ENCODE data around the gene PRKD3. TPM values are rescaled to one million over a fixed set of nuclear protein-coding genes. Genes with fewer than 3 reads are reported as not detected.

PRKD3 gene
- total RNA-seq, result 84.1 and 88.3 TPM in 2 replicates

DNA sequence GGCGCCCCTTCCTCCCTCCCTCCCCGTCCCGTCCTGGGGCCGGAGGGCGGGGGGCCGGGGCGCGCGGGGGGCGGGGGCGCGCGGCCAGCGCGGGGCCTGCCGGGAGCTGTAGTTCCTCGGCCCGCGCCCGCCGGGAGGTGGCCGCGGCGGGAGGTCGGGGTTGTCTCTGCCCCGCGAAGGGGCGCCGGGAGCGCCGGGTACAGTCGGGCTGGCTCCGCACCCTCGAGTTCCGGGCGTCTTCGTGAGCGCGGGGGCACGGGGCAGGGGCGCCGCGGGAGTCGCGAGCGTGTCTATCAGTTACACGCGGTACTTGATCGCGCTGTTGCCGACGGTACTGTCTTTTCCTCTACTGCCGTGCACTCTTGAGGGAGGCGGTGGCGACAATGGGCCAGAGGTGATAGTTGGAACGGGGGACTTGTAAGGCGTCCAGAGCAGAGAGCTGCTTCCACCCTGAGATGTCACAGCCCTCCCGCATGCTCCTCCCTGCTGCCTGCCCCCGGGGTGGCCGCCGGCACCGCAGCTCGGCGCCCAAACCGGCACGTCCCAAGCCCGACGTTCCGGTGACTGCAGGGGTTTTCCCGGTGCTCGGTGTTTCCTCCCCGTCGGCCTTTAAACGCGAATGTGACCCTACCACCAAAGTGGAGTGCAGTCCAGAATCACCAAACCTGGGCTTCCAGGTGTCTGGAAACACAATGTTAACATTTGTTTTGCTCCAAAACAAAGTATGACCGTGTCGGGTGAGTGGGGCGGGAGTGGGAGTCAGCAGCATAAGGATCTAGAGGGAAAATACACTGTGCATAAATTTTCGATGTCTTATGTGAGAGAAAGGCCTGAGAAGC is at the start of gene PRKD3:
PRKD3 (minus strand) TSS at position 48 of the 839 bp plus-strand sequence. CDS start 8,309 bp downstream, outside the sequence.
- DNase-seq (ENCODE audit: low read depth, low spot score), result no peak

DNA sequence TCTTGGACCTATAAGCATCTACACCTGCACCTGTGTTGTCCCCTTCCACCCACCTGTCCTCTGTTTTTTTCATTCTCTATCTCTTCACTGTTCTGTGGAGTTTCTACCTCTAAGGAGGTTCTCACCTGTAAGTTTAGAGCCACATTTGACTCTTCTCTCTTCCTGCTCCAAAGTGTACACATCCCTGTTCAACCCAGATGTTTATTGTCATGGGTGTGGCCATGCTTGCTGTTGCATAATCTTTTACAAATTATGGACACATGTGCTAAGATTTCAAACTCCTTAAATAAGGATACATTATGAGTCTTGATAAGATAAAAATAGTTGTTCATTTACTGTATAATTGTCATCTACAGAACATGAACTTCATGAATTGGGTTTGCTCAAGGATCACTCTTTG is 47.4 kb upstream of the PRKD3 start:
- DNase-seq (ENCODE audit: low read depth, low spot score), result no peak

DNA sequence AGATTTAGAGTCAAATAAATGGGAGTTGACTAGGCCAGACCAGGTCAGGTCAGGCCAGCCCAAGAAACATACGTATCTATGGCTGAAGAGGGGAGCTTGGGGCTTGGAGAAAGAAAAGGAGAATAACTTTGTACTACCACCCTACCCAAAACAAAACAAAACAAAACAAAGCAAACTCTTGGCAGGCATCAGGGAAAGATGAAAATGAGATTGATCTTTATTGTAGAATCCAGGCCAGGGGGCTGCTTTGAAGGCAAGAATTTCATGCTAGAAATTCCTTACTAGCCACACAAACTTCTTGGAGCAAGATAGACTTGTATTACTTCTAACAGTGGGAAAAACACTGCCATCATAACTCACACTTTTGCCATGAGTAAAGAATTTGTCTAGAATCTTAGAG is 46.0 kb upstream of the PRKD3 start:
- no peak for DNase-seq (ENCODE audit: low read depth, low spot score)

DNA sequence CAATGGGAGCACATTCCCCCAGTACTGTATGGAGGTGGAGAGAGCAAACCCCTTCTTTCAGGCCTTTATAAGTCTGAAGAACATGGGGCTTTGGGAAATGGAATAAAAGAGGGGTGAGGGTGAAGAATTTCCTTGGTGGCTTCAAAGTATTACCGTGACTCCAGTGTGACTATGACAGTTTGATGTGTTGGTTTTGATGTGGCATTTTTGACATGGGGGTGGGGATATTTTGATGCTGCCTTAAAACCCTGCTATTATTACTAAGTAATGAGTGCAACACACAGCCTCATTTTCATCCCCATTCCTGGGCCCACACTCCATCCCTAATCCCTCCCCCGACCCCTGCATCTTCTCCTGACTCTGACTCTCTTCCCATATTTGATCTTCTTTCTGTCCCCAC is 43.4 kb upstream of the PRKD3 start:
- DNase-seq (ENCODE audit: low read depth, low spot score), result no peak

DNA sequence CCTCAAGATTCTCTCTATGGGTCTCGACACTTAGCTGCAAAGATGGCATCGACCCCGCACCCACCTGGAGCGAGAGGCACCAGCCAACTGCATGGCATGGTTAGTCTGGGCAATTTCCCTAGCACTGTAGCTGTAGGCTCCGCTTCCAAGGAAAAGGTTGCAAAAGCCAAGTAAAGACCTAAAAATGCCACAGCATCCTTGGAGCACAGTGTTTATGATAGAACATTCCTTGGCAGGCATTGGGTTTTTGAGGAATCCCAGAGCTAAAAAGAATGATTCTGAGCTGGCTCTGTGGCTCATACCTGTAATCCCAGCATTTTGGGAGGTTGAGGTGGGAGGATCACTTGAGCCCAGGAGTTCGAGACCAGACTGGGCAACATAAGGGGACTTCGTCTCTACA is 42.7 kb upstream of the PRKD3 start:
- DNase-seq (ENCODE audit: low read depth, low spot score), result no peak

DNA sequence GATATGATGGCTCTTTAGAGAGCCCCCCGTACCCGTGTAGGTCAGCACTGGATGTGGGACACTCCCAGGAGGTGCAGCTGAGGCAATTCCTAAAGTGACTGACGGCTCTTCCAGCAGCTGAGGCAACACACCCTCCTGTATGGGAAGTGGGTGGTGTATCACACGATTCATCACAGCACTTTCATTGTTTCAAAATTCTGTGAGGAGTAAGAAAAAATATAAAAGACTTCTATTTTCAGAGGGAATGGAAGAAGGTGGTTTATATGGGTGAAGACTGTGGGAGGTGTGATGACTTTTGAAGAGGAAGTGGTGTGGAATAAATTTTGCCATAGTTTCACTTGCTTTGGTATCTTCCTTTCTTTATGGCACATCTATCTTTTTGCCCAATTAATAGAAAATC is 42.1 kb upstream of the PRKD3 start:
- DNase-seq (ENCODE audit: low read depth, low spot score), result no peak

DNA sequence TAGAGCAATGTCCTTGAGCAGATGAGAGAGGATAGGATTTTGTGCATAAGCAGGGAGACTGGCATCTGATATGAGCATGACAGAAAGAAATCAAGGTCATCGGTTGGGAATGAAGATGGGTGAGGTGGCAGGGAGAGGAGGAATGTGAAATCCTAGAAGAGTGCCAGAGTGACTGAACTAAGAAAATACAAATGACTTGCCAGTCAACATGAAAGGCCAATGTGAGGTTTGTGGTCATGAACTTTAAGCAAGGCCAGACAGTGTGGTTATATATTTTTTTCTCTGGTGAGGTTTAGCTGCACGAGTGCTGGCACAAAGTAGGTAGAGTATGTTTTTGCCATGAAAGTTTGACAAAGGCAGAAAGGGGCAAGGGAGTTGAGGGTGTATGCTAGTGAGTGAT is 41.0 kb upstream of the PRKD3 start:
- no peak for DNase-seq (ENCODE audit: low read depth, low spot score)

DNA sequence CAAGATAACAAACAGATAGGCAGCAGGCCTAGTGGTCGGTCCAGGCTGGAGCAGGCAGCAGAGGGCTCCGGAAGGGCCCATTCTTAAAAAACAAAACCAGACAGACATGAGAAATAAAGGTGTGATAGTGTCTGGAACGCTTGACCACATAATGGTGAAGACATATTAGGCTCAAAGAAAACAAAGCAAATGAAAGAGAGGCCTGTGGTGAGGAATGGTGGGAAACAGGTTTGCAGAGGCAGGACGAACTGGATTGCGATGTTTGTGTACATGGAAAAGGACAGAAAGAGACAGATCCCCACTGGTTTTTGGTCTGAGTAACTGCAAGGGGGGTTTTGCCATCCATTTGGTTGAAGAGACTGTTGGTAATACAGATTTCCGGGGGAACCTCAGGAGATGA is 39.7 kb upstream of the PRKD3 start:
- DNase-seq (ENCODE audit: low read depth, low spot score), result no peak

DNA sequence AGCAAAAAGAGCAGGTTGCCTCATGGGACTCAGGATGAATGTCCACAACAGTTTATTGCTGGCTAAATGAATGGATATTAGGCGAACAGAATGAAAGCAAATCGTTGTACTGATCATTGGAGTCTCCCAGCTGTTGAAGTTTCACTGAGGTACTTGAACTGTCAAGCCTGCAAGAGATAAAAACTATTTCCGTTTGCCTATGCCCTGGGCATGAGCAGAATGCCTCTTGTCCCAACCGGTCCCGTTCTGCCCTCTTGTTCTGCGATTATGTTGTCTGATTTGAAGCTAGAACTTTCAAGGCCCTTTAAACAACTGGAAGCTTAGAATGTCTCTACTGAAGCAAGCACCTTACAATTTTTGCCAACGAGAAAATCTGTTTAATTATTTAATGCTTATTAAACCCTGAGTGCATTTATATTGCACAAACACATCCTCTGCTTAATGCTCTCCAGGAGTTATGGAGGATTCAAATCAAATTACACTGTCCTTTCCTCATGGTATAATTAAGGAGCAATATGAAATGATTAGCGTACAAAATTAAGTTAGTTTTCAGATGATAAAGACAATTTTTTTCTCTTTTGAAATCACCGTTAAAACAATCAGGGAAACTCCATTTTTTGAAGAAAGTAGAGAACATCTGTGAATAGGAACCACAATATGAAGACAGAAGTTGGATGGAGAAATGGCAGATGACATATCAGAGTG is 37.5 kb upstream of the PRKD3 start:
- no peak for DNase-seq (ENCODE audit: low read depth, low spot score)

DNA sequence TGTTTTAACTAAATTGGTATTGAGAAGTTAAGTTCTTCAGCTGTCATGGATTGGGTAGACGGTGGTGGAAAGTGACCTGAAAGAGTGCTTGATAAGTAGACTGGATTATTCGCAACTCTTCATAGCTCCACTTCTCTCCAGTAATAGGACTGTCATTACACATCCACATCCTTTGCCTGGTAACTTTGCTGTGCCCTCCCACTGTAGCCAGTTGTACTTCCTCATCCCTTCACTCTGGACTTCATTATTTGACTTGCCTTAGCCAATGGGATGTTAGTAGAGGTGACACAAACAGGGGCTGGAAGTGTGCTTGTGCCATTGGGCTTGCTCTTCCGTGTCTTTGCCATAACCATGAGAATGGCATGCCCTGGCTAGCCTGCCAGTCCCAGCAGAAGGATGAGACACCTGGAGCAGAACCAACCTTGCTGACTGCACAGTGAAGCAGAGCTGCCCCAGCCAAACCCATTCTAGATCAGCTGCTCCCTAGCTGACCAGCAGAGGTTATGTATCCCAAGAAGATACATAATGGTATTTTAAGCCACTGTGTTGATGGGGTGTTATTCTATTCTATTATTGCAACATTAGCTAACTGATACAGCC is 36.7 kb upstream of the PRKD3 start:
- DNase-seq (ENCODE audit: low read depth, low spot score), result no peak

DNA sequence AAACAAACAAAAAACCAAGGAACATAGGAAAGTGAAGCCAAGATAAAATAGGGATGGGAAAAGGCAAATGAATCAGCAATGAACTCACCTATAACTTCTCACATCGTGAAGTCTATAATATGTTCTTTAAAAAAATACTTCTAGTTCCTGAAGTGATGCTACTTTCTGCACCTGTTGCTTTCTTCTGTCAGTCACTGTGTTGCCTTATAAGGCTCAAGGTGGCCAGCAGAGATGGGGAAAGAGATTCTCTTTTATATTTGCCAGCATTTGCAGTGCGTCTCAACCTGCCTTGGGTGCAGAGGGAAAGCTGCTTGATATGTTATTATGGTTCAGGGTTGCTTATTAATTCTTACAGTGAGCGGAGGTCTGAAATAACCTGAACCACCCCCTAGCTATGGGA is 33.8 kb upstream of the PRKD3 start:
- no peak for DNase-seq (ENCODE audit: low read depth, low spot score)

DNA sequence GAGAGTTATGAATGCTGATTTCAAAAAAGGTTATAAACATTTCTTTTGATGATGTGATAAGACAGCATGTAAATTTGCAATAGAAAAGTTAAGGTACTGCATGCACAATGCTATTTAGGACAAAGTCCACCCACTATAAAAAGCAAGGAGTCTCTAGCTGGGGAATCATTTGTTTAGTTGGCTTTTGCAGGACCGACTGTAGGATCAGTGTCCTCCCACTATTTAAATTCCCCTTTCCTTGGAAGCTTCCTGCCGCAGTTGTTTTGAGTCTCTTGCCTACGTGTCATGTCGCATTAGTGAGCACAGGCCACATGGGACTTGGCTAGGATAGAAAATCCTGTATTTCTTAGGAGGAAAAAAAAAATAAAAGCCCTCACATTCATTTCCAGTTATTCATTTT is 32.9 kb upstream of the PRKD3 start:
- no peak for DNase-seq (ENCODE audit: low read depth, low spot score)

DNA sequence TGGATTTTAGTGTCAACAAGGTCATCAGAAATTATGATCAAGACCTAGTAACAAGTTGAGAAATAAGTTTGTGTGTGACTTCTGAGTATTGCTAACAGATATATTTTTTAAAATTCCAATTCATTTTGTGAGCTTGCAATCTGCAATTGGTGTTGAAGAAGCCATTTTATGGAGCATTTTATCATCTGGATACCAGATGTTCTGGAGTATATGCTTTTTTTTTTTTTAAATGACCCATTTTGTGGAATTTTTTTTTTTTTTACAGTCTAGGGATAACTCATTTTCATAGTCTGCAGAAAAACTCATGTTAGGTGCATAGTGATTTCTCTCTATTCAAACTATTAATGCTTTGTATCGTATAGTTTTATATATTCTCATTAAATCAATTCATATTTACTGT is 32.4 kb upstream of the PRKD3 start:
- no peak for DNase-seq (ENCODE audit: low read depth, low spot score)

DNA sequence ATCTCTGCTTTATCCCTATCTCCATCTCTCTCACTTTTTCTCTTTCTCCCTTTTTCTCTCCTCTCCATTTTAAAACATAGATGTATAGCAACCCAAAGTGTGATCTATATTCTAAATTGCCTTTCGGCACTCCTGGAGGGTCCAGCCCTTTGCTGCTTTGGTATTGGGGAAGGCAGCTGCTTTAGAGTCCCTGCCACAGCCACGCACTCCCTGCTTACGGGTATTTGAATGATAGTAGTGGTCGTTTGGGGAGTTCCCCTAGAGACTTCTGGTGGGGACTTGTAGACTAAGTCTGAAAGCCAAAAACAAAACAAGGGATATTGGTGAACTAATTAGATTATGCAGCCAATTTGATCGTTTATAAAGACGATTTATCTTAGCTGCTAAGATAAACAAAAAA is 31.7 kb upstream of the PRKD3 start:
- no peak for DNase-seq (ENCODE audit: low read depth, low spot score)

DNA sequence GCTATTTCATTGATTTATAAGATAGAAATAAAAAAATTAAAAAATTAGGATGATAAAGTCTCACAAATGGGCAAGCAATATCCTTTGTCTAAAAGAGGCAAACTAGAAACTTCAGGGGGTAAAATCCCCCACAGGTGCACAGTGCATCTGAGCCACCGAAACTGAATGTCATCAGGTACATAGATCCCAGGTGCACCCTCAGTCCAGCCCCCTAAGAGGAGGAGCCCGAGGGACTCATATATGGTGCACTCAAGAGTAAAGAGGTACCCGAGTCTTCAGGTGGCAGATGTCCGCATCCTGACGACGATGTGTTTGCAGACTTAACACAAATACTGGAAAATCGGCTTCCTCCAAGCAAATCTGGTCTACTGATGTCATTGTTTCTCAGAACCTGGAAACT is 31.1 kb upstream of the PRKD3 start:
- DNase-seq (ENCODE audit: low read depth, low spot score), result no peak

DNA sequence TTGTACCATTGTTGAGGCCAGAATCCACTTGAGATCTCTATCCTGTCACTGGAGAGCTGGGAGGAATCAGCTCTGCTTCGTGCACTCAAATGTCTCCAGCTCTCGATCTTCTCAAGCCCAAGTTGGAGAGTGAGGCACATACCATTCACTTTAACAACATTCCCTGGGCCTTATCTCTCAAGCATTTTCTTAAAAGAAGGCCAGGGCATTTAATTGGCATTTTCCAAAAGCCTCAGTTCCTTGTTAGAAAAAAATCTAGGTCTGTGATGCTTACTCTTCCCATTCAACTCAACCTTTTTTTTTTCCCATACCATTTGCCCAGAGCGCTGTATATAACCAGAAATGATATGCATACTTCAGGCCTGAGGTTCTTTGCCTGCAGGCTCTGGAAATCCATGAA is 29.9 kb upstream of the PRKD3 start:
- DNase-seq (ENCODE audit: low read depth, low spot score), result no peak

DNA sequence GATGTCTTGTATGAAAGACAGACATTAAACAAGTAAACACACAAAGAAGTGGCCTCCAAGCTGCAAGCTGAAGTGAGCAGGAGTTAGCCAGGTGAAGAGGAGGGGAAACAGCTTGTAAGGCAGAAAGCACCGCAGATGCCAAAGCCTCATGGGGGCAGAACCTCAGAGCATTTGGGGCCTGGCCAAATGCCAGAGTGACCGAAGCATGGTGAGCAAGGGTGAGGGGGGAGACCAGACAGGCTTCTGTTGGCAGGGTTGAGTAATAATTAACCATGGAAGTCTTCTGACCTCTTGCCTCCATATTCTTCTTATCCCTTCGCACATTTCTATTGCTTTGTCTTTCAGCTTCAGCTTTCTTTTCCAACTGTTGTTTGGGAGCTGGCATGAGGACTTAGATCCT is 25.4 kb upstream of the PRKD3 start:
- no peak for DNase-seq (ENCODE audit: low read depth, low spot score)

DNA sequence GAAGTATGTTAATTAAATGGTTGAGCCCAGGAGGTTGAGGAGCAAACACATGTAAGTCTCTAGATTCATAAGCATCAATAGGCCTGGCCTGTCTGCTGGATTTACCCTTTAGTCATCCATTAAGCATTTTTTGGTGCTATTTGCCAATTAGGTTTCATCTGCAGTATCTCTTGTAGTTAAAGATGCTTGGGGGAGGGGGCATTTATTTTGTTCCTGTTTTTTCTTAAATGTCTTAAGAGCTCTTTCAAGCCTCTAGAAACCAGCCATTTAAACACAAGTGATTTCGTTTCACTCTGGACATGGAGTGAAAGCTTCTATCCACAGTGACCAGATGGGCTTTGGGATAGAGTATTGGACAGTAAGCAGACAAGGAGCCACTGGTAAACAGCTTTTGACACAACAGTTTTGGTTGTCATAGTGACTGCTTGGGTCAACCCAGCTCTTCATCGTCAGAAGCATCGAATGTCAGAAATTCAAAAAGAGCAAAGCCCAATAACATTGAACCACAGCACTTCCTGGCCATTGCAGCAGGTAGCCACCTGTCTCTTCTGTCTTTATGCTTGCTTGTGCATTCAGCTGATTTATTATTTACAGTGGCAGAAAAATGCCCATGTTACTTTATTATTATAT is 24.7 kb upstream of the PRKD3 start:
- no peak for DNase-seq (ENCODE audit: low read depth, low spot score)

DNA sequence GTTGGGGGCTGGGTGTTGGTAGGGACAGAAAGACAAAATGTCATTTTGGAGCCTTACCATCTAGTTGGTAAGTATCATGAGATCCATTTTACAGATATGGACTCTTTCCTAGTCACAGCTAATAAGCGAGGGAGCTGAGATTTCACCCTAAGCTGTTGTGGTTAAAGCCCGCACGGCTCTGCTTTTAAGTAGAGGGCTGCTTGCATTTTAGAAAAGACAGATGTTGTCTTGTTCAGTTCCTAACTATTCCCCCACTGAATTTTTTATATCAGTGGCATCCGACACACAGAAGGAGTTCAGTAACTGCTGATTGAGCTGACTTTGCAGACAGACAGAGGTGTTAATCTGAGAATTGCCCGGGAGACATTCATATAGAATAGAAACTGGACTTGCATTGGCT is 23.5 kb upstream of the PRKD3 start:
- no peak for DNase-seq (ENCODE audit: low read depth, low spot score)

DNA sequence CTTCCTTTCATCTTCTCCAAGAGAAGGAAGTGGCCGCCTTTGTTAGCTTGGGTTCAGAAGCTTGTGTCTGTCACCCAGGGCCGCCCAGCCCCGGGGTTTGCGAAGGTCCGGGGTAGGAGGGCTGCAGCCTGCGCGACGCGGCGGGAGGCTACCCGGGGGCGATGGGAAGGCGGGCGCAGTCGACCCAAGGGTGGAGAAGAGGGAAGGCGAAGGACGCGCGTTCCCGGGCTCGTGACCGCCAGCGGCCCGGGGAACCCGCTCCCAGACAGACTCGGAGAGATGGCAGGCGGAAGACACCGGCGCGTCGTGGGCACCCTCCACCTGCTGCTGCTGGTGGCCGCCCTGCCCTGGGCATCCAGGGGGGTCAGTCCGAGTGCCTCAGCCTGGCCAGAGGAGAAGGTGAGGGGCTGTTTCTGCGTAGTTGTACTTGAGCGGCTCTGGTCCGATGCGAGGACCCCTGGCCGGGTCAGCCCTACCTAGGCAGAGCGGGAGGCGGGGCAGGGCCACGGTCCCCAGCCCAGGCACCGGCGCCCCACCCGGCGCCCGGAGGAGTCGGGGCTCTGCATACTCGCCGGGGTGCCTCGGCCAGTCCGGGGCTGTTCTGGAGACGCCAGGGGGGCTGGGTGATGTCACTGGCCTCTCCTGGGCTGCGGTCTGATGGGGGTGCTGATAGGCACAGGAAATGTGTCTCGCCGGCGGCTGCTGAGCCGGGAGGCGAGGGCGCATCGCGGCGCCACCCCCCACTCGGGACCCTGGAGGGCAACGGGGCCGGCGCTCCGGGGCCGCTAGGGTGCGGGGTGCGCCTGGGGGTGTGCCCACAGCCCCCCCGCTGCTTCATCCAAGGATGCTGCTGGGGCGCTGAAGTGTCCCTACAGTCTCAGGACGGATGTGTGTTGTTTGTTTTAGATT is 20.1 kb upstream of the PRKD3 start, which contains the start of gene QPCT:
QPCT (plus strand) TSS at position 178 of the 909 bp plus-strand sequence; CDS start at position 280, 102 bp downstream.
- no peak for DNase-seq (ENCODE audit: low read depth, low spot score)
